Subcutaneous abdominal adipose tissue (tissue), 5 donors: ENCODE measurements around the gene MAPK11.
"Not testable (repeated sequence)": the region's sequence is repeated elsewhere in the genome, so short reads cannot be mapped to it uniquely, and the experiment has no call there.

Experiments
- H3K27ac ChIP-seq: one replicate; pipeline ENCODE4 v1.7.0; 2013; ENCODE audit warnings: low read depth, mild to moderate bottlenecking, inconsistent platforms, low read length, moderate library complexity
- H3K27me3 ChIP-seq, 5 donors: one replicate each; pipeline ENCODE4 v1.7.0; 2013; ENCODE audit warnings: low read length in 5 of 5, inconsistent platforms in 1 of 5; ENCODE audit not compliant: control insufficient read depth in 5 of 5, insufficient read depth in 4 of 5
- H3K36me3 ChIP-seq, 5 donors: one replicate each; pipeline ENCODE4 v1.7.0; 2013; ENCODE audit warnings: low read length in 5 of 5; ENCODE audit not compliant: control insufficient read depth in 5 of 5, insufficient read depth in 5 of 5
- H3K4me1 ChIP-seq, 5 donors: one replicate each; pipeline ENCODE4 v1.7.0; 2013; ENCODE audit warnings: low read length in 5 of 5, mild to moderate bottlenecking in 3 of 5, moderate library complexity in 1 of 5; ENCODE audit not compliant: control insufficient read depth in 5 of 5, insufficient read depth in 5 of 5
- H3K4me3 ChIP-seq, 5 donors: one replicate each; pipeline ENCODE4 v1.7.0; 2013; ENCODE audit warnings: low read length in 5 of 5, low read depth in 1 of 5
- H3K9ac ChIP-seq, 5 donors: one replicate each; pipeline ENCODE4 v1.7.0; 2013; ENCODE audit warnings: low read length in 5 of 5, mild to moderate bottlenecking in 4 of 5, moderate library complexity in 3 of 5
- H3K9me3 ChIP-seq, 5 donors: one replicate each; pipeline ENCODE4 v1.7.0; 2013; ENCODE audit warnings: low read length in 5 of 5; ENCODE audit not compliant: control insufficient read depth in 5 of 5
- donor health status: healthy.
- donor health status: healthy.
- donor health status: healthy.
- donor health status: healthy.
- donor health status: healthy.

The MAPK11 gene

DNA sequence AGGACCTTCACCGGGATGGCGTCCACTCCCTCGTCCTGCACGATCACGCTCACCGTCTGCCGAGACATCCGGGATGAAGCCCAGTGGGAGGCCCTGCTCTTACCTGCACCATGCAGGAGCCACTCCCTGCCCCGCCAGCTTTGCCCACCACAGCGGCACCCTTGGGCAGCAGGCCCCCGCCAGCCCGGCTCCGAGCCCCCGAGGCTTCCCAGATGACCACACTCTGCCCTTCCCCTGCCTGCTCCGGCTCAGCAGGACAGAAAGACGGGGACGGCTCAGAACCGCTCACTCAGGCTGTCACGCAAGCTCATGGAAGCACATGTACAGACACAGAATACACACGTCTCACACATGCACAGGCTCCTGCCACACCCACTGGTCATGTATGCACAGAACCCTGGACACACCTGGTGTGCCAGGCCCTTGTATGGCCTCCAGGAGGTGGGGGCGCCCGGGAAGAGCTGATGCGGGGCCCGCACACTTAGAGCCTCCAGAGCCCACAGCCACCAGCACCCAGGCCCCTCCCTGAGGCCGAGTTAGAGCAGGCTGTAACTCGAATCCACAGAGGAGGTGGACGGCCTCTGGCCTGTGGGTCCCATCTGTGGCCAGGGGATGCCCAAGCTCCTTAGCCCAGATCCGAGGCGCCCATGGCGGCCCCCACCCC lies 8.9 kb upstream of the MAPK11 start:
- no peak overlapping the region for H3K4me3 ChIP-seq
- no peaks in the 10 kb centered on the region for H3K9me3 ChIP-seq
- no peak overlapping the region for H3K9ac ChIP-seq
- peaks cover 0 to 91% (median 84%) of the 10 kb centered on the region in 5 donors for H3K36me3 ChIP-seq
- no peaks in the 10 kb centered on the region for H3K27me3 ChIP-seq
- no peak overlapping the region for H3K27ac ChIP-seq
- peaks cover 0 to 3% (median 3%) of the 10 kb centered on the region in 5 donors for H3K4me1 ChIP-seq

DNA sequence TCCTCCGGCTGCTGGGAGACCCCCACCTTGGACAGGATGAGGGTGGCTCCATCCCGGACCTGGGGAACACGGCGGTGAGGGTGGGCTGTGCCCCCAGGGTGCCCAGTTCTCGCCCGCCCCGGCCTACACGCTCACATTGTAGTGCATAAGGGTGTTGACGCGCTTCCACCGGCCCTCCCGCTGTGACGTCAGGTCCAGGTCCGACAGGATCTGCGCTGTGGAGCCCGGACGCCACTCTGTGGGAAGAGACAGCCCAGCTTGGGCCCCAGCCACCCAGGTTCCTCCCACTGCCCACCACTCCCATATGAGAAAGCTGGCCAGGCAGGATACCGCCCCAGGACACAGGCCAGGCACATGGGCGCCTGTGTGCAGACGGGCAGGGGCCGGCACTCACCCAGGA lies 8.3 kb upstream of the MAPK11 start:
- no peak overlapping the region for H3K4me3 ChIP-seq
- H3K27me3 ChIP-seq, result no peaks in the 10 kb centered on the region
- H3K4me1 ChIP-seq, result peaks cover 0 to 4% (median 3%) of the 10 kb centered on the region in 5 donors
- H3K27ac ChIP-seq, result no peak overlapping the region
- H3K36me3 ChIP-seq, result peaks cover 0 to 86% (median 79%) of the 10 kb centered on the region in 5 donors
- H3K9me3 ChIP-seq, result no peaks in the 10 kb centered on the region
- no peak overlapping the region for H3K9ac ChIP-seq

DNA sequence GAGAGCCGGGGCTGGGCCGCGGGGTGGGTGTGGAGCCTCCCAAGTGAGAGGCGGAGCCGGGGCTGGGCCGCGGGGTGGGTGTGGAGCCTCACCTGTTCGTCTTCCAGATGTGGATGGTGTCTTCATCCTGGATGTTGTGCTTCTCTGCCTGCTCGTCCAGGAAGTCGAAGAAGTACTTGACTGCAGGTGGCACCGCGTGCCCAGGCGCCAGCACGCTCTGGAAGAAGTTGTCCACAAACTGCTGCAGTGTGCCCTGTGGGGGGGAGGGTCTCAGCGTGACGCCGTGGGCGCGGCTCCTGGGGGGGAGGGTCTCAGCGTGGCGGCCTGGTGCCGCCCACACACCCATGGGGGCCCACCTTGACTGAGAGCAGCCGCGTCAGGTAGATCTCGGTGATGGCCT lies 7.6 kb upstream of the MAPK11 start:
- no peak overlapping the region for H3K27ac ChIP-seq
- no peak overlapping the region for H3K9ac ChIP-seq
- H3K9me3 ChIP-seq, result no peaks in the 10 kb centered on the region
- peaks cover 0 to 4% (median 3%) of the 10 kb centered on the region in 5 donors for H3K4me1 ChIP-seq
- no peaks in the 10 kb centered on the region for H3K27me3 ChIP-seq
- peaks cover 0 to 79% (median 73%) of the 10 kb centered on the region in 5 donors for H3K36me3 ChIP-seq
- no peak overlapping the region for H3K4me3 ChIP-seq

DNA sequence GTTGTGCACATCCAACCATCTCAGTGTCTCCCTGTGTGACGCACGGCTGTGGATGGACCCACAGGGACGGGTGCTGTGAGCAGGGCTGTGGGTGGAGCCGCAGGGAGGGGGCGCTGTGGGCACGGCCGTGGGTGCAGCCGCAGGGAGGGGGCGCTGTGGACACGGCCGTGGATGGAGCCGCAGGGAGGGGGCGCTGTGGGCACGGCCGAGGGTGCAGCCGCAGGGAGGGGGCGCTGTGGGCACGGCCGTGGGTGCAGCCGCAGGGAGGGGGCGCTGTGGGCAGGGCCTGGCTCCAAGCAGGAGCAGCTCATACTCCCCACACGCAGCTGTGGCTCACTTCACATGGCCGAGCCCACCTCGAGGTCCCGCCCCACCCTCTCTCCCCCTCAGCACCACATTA lies 6.0 kb upstream of the MAPK11 start:
- Histone ChIP-seq H3K9ac (no peak overlapping the region), H3K9me3 (no peaks in the 10 kb centered on the region), H3K4me1 (peaks cover 0 to 18% (median 10%) of the 10 kb centered on the region in 5 donors), H3K36me3 (peaks cover 0 to 63% (median 57%) of the 10 kb centered on the region in 5 donors), H3K27ac (no peak overlapping the region), H3K27me3 (no peaks in the 10 kb centered on the region), H3K4me3 (no peak overlapping the region)

DNA sequence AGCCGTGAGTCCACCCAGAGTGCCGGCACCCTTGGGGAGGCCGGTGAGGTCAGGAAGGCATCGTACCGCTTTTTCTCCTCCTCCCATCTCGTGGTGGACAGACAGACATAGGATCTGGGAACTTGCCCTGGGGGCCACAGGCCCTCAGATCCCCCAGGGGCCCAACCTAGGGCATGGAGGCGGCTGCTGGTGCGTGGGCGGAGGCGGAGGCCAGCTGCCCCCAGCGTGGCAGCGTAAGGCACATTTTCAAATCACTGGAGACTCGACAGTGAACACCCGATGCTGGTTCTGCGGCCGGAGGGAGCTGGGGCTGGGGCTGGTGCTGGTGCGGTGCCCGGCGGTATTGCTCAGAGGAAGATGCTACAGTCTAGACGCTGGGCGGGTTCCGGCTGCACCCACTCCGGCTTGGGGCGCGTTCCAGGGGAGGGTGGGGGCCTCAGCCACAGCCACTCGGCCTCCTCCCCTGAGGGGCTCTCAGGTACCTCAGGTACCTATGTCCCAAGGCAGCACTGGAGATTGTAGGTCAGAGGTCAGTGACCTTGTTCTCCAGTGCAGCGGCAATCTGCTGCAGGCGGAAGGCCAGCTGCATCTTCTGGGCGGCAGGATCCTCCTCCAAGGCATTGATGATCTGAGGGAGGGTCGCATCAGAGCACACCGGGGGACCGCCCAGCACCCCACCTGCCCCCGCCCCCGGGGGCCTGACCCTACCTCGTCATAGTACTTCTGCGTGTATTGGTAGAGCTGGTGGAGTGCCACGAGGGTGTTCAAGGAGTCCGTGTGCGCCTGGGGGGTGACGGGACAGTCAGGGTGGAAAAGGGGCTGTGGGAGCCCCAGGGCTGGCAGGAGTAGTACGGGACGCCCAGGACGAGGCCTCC lies 5.2 kb upstream of the MAPK11 start:
- Histone ChIP-seq H3K36me3 (peaks cover 0 to 56% (median 51%) of the 10 kb centered on the region in 5 donors), H3K4me3 (no peak overlapping the region), H3K4me1 (peaks cover 0 to 26% (median 17%) of the 10 kb centered on the region in 5 donors), H3K9ac (no peak overlapping the region), H3K9me3 (no peaks in the 10 kb centered on the region), H3K27ac (no peak overlapping the region), H3K27me3 (no peaks in the 10 kb centered on the region)

DNA sequence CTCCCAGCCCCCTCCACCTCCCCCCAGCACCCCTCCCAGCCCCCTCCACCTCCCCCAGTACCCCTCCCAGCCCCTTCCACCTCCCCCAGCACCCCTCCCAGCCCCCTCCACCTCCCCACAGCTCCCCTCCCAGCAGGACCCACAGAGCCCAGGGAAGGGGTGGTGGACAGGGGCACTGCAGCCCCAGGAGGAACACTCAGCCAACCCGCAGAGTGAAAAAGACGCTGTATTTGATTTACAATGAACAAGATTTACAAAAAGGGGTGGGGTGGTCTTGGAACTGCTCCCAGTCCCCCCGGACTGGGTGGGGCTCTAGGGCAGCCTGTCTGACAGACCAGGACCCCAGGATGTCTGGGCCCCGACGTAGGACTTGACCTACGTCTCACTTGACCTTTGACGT lies 4.6 kb upstream of the MAPK11 start:
- no peak overlapping the region for H3K27ac ChIP-seq
- H3K9me3 ChIP-seq, result no peaks in the 10 kb centered on the region
- H3K27me3 ChIP-seq, result no peaks in the 10 kb centered on the region
- H3K4me3 ChIP-seq, result no peak overlapping the region
- peaks cover 0 to 27% (median 19%) of the 10 kb centered on the region in 5 donors for H3K4me1 ChIP-seq
- no peak overlapping the region for H3K9ac ChIP-seq
- peaks cover 0 to 49% (median 44%) of the 10 kb centered on the region in 5 donors for H3K36me3 ChIP-seq

DNA sequence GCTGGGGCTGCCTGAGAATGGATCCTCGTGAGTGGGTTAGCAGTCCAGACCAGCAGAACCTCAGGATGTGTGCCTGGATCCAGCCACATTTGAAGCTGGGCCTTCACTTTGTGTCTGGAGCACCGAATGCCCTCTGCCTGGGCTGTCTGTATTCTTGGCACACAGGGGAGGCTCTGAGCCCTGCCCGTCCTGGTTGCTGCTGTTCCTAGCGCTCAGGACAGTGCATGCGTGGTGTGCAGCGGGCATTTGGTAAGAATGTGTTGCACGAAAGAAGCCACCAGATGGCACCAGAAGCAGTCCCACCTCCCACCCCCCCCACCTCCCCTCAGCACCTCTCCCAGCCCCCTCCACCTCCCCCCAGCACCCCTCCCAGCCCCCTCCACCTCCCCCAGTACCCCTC lies 4.1 kb upstream of the MAPK11 start:
- no peaks in the 10 kb centered on the region for H3K27me3 ChIP-seq
- H3K36me3 ChIP-seq, result peaks cover 0 to 45% (median 40%) of the 10 kb centered on the region in 5 donors
- no peaks in the 10 kb centered on the region for H3K9me3 ChIP-seq
- no peak overlapping the region for H3K27ac ChIP-seq
- no peak overlapping the region for H3K4me3 ChIP-seq
- H3K4me1 ChIP-seq, result peaks cover 0 to 32% (median 24%) of the 10 kb centered on the region in 5 donors
- no peak overlapping the region for H3K9ac ChIP-seq

DNA sequence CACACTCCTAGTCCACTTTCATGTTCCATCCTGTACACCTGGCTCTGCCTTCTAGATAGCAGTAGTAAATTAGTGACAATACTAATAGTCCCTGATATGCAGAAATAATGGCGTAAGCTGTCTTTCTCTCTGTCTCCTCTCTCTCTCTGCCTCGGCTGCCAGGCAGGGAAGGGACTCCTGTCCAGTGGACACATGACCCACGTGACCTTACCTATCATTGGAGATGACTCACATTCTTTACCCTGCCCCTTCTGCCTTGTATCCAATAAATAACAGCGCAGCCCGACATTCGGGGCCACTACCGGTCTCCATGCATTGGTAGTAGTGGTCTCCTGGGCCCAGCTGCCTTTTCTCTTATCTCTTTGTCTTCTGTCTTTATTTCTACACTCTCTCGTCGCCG lies 3.6 kb upstream of the MAPK11 start:
- Histone ChIP-seq H3K36me3 (peaks cover 0 to 40% (median 34%) of the 10 kb centered on the region in 5 donors), H3K4me1 (peaks cover 0 to 37% (median 29%) of the 10 kb centered on the region in 5 donors)
- not testable (repeated sequence) for H3K9ac ChIP-seq, H3K4me3 ChIP-seq, H3K9me3 ChIP-seq, H3K27ac ChIP-seq, H3K27me3 ChIP-seq

DNA sequence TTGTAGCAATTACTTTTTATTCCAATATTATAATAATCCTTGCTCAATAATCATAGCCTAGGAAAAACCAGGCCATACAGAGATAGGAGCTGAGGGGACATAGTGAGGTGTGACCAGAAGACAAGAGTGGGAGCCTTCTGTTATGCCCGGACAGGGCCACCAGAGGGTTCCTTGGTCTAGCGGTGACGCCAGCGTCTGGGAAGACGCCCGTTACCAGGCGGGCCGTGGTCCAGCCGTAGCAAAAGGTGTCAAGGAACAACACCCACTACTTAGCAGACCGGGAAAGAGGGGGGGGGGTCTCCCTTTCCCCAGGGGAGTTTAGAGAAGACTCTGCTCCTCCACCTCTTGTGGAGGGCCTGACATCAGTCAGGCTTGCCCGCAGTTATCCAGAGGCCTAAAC lies 3.2 kb upstream of the MAPK11 start:
- not testable (repeated sequence) for H3K27ac ChIP-seq, H3K27me3 ChIP-seq, H3K4me3 ChIP-seq, H3K9ac ChIP-seq, H3K9me3 ChIP-seq
- Histone ChIP-seq H3K36me3 (peaks cover 0 to 35% (median 30%) of the 10 kb centered on the region in 5 donors), H3K4me1 (peaks cover 0 to 41% (median 33%) of the 10 kb centered on the region in 5 donors)
